Esophagus (tissue), 2 donors: Measurements from ENCODE around the gene NCBP2. TPM values are rescaled to one million over a fixed set of nuclear protein-coding genes. Genes with fewer than 3 reads are reported as not detected.

Experiments
- H3K27ac ChIP-seq, 2 donors: one replicate each; pipeline ENCODE4 v1.5.1; 2013; ENCODE audit warnings: low read depth in 2 of 2, mild to moderate bottlenecking in 2 of 2, inconsistent platforms in 1 of 2, low read length in 1 of 2, moderate library complexity in 1 of 2
- H3K27me3 ChIP-seq, 2 donors: one replicate each; pipeline ENCODE4 v1.6.1; 2013; ENCODE audit warnings: low read length in 2 of 2, control low read depth in 1 of 2, mild to moderate bottlenecking in 1 of 2; ENCODE audit not compliant: insufficient read depth in 2 of 2, control insufficient read depth in 1 of 2
- H3K36me3 ChIP-seq, 2 donors: one replicate each; pipeline ENCODE4 v1.6.1; 2013; ENCODE audit warnings: low read length in 1 of 2; ENCODE audit not compliant: control insufficient read depth in 2 of 2, insufficient read depth in 2 of 2
- H3K4me1 ChIP-seq, 2 donors: one replicate each; pipeline ENCODE4 v1.6.1; 2013; ENCODE audit warnings: low read length in 1 of 2; ENCODE audit not compliant: control insufficient read depth in 2 of 2, insufficient read depth in 2 of 2
- H3K4me3 ChIP-seq, 2 donors: one replicate each; pipeline ENCODE4 v1.5.1; 2013; ENCODE audit warnings: low read length in 2 of 2, mild to moderate bottlenecking in 2 of 2, low read depth in 1 of 2, moderate library complexity in 1 of 2
- H3K9me3 ChIP-seq, 2 donors: one replicate each; pipeline ENCODE4 v1.6.1; 2013; ENCODE audit warnings: mild to moderate bottlenecking in 2 of 2, low read depth in 1 of 2, low read length in 1 of 2, moderate library complexity in 1 of 2; ENCODE audit not compliant: control insufficient read depth in 2 of 2, insufficient read depth in 1 of 2
- WGBS, 2 donors: extraction: QIAGEN DNeasy Blood & Tissue Kit; methylation state at CpG; one replicate each; pipeline ENCODE4 v1.1.7; 2013; 5-methylcytosine and 5-hydroxymethylcytosine counted together
- polyA plus RNA-seq, 2 donors: library from polyadenylated mRNA; stranded (reverse); fragments of 200-250 nt; gene quantifications; one replicate each; pipeline ENCODE4 v1.2.3, GENCODE V29; 2013
- donor health status: healthy with polysubstance abuse.
- donor health status: Bipolar disorder and iron deficiency.

NCBP2 gene
- polyA plus RNA-seq, 2 donors: 30.1 to 30.9 TPM

- H3K4me3 ChIP-seq: no peak overlapping the region
- WGBS, 2 donors: 56 to 86% methylated on average over 2 of the region's 2 CpGs
- H3K27ac ChIP-seq: no peak overlapping the region
- no peaks in the 10 kb centered on the region for H3K9me3 ChIP-seq
- H3K27me3 ChIP-seq: no peaks in the 10 kb centered on the region
- H3K36me3 ChIP-seq: peaks cover 0 to 3% of the 10 kb centered on the region in 2 donors
- H3K4me1 ChIP-seq: no peaks in the 10 kb centered on the region
Observed at GRCh38 chr3:196920733-196921132, 21.6 kb downstream of the NCBP2 start.

GRCh38 chr3:196918968-196919367, 23.4 kb downstream of the NCBP2 start:
- 73 to 90% methylated on average over 2 of the region's 2 CpGs for WGBS, 2 donors
- H3K27me3 ChIP-seq: no peaks in the 10 kb centered on the region
- H3K27ac ChIP-seq: no peak overlapping the region
- no peaks in the 10 kb centered on the region for H3K4me1 ChIP-seq
- no peak overlapping the region for H3K4me3 ChIP-seq
- peaks cover 0 to 9% of the 10 kb centered on the region in 2 donors for H3K36me3 ChIP-seq
- no peaks in the 10 kb centered on the region for H3K9me3 ChIP-seq

- H3K27me3 ChIP-seq: no peaks in the 10 kb centered on the region
- no peaks in the 10 kb centered on the region for H3K4me1 ChIP-seq
- H3K4me3 ChIP-seq: no peak overlapping the region
- WGBS, 2 donors: 93 to 98% methylated on average over 3 of the region's 3 CpGs
- no peaks in the 10 kb centered on the region for H3K9me3 ChIP-seq
- H3K36me3 ChIP-seq: peaks cover 0 to 7% of the 10 kb centered on the region in 2 donors
- no peak overlapping the region for H3K27ac ChIP-seq
Observed at GRCh38 chr3:196916995-196917394, 25.3 kb downstream of the NCBP2 start.

GRCh38 chr3:196916221-196916620, 26.1 kb downstream of the NCBP2 start:
- Histone ChIP-seq H3K4me3 (no peak overlapping the region), H3K36me3 (peaks cover 0 to 7% of the 10 kb centered on the region in 2 donors), H3K27ac (no peak overlapping the region), H3K27me3 (no peaks in the 10 kb centered on the region), H3K4me1 (no peaks in the 10 kb centered on the region), H3K9me3 (no peaks in the 10 kb centered on the region)
- 88 to 95% methylated on average over 1 of the region's 1 CpG for WGBS, 2 donors

GRCh38 chr3:196915375-196915774, 27.0 kb downstream of the NCBP2 start:
- no peaks in the 10 kb centered on the region for H3K4me1 ChIP-seq
- 98 to 100% methylated on average over 3 of the region's 3 CpGs for WGBS, 2 donors
- H3K27ac ChIP-seq: no peak overlapping the region
- peaks cover 0 to 7% of the 10 kb centered on the region in 2 donors for H3K36me3 ChIP-seq
- no peak overlapping the region for H3K4me3 ChIP-seq
- no peaks in the 10 kb centered on the region for H3K9me3 ChIP-seq
- no peaks in the 10 kb centered on the region for H3K27me3 ChIP-seq

- no peaks in the 10 kb centered on the region for H3K27me3 ChIP-seq
- H3K4me1 ChIP-seq: no peaks in the 10 kb centered on the region
- H3K36me3 ChIP-seq: peaks cover 0 to 7% of the 10 kb centered on the region in 2 donors
- whole genome bisulfite sequencing, 2 donors: 96% methylated on average over 4 of the region's 4 CpGs
- H3K4me3 ChIP-seq: no peak overlapping the region
- H3K27ac ChIP-seq: no peak overlapping the region
- no peaks in the 10 kb centered on the region for H3K9me3 ChIP-seq
Observed at GRCh38 chr3:196914866-196915265, 27.5 kb downstream of the NCBP2 start.

GRCh38 chr3:196903740-196904139, 38.6 kb downstream of the NCBP2 start:
- no peaks in the 10 kb centered on the region for H3K9me3 ChIP-seq
- H3K36me3 ChIP-seq: peaks cover 3 to 14% of the 10 kb centered on the region in 2 donors
- no peaks in the 10 kb centered on the region for H3K4me1 ChIP-seq
- no peak overlapping the region for H3K4me3 ChIP-seq
- H3K27me3 ChIP-seq: no peaks in the 10 kb centered on the region
- no peak overlapping the region for H3K27ac ChIP-seq
- WGBS, 2 donors: 97 to 98% methylated on average over 2 of the region's 2 CpGs

GRCh38 chr3:196902296-196902695, 40.0 kb downstream of the NCBP2 start:
- Histone ChIP-seq H3K4me3 (no peak overlapping the region), H3K9me3 (no peaks in the 10 kb centered on the region), H3K27me3 (no peaks in the 10 kb centered on the region), H3K36me3 (peaks cover 3 to 14% of the 10 kb centered on the region in 2 donors), H3K27ac (no peak overlapping the region), H3K4me1 (no peaks in the 10 kb centered on the region)
- 85 to 86% methylated on average over 1 of the region's 1 CpG for WGBS, 2 donors

- no peak overlapping the region for H3K27ac ChIP-seq
- no peaks in the 10 kb centered on the region for H3K27me3 ChIP-seq
- WGBS, 2 donors: 85% methylated on average over 1 of the region's 1 CpG
- H3K9me3 ChIP-seq: no peaks in the 10 kb centered on the region
- H3K36me3 ChIP-seq: peaks cover 3 to 14% of the 10 kb centered on the region in 2 donors
- no peaks in the 10 kb centered on the region for H3K4me1 ChIP-seq
- H3K4me3 ChIP-seq: no peak overlapping the region
Observed at GRCh38 chr3:196901768-196902167, 40.6 kb downstream of the NCBP2 start.

GRCh38 chr3:196896229-196896628, 46.1 kb downstream of the NCBP2 start:
- no peak overlapping the region for H3K27ac ChIP-seq
- no peaks in the 10 kb centered on the region for H3K27me3 ChIP-seq
- H3K4me3 ChIP-seq: no peak overlapping the region
- no peaks in the 10 kb centered on the region for H3K36me3 ChIP-seq
- no peaks in the 10 kb centered on the region for H3K4me1 ChIP-seq
- no peaks in the 10 kb centered on the region for H3K9me3 ChIP-seq
- 97% methylated on average over 6 of the region's 6 CpGs for WGBS, 2 donors
